ENCODE measurements around the gene ZNF195.
"Not testable (repeated sequence)": the region's sequence is repeated elsewhere in the genome, so short reads cannot be mapped to it uniquely, and the experiment has no call there.

Gene ZNF195

GRCh38 chr11:3378426-3379423, at the start of gene ZNF195:
Gene ZNF195, minus strand, starts transcription at chr11:3379146. Its CDS starts 106 bp downstream, at chr11:3379040.
- DNase-seq: peak; percentile 99

- DNase-seq: not testable (repeated sequence)
These were observed 49.1 kb upstream of the ZNF195 start for GRCh38 chr11:3428076-3428475.

- DNase-seq: not testable (repeated sequence)
These were observed 47.6 kb upstream of the ZNF195 start for GRCh38 chr11:3426541-3426940.

- peak; percentile 34 for DNase-seq
These were observed 45.0 kb upstream of the ZNF195 start for GRCh38 chr11:3423928-3424327.

GRCh38 chr11:3423138-3423731, 44.3 kb upstream of the ZNF195 start:
- DNase-seq: not testable (repeated sequence)

- DNase-seq: peak; percentile 96
These were observed 43.6 kb upstream of the ZNF195 start for GRCh38 chr11:3422380-3423137.

- DNase-seq: peak; percentile 78
These were observed 42.8 kb upstream of the ZNF195 start for GRCh38 chr11:3421608-3422379.

GRCh38 chr11:3420281-3421042, 41.5 kb upstream of the ZNF195 start:
- not testable (repeated sequence) for DNase-seq

GRCh38 chr11:3419496-3419895, 40.5 kb upstream of the ZNF195 start:
- not testable (repeated sequence) for DNase-seq

GRCh38 chr11:3417047-3417446, 38.1 kb upstream of the ZNF195 start:
- DNase-seq: peak; percentile 78

GRCh38 chr11:3415301-3415700, 36.4 kb upstream of the ZNF195 start:
- not testable (repeated sequence) for DNase-seq

- DNase-seq: not testable (repeated sequence)
These were observed 34.7 kb upstream of the ZNF195 start for GRCh38 chr11:3413666-3414065.

- no peak for DNase-seq
These were observed 33.9 kb upstream of the ZNF195 start for GRCh38 chr11:3412837-3413236.

- peak; percentile 87 for DNase-seq
These were observed 29.8 kb upstream of the ZNF195 start for GRCh38 chr11:3408722-3409121.

- DNase-seq: not testable (repeated sequence)
These were observed 29.2 kb upstream of the ZNF195 start for GRCh38 chr11:3408058-3408605.

GRCh38 chr11:3406937-3407336, 28.0 kb upstream of the ZNF195 start:
- not testable (repeated sequence) for DNase-seq

- DNase-seq: not testable (repeated sequence)
These were observed 27.4 kb upstream of the ZNF195 start for GRCh38 chr11:3406223-3406875.

GRCh38 chr11:3404076-3404925, 25.4 kb upstream of the ZNF195 start:
- DNase-seq: not testable (repeated sequence)

- DNase-seq: not testable (repeated sequence)
These were observed 23.9 kb upstream of the ZNF195 start for GRCh38 chr11:3402861-3403250.
